HepG2 (cell line): ENCODE data around the gene ZNF749. TPM values are rescaled to one million over a fixed set of nuclear protein-coding genes. Genes with fewer than 3 reads are reported as not detected.
"Not testable (repeated sequence)": the region's sequence is repeated elsewhere in the genome, so short reads cannot be mapped to it uniquely, and the experiment has no call there.

Experiments
- ATF1 ChIP-seq: IDR thresholded peaks from 2 replicates; pipeline ENCODE4 v1.6.1; 2016; ENCODE audit warnings: mild to moderate bottlenecking, control low read depth
- BHLHE40 ChIP-seq: IDR thresholded peaks from 2 replicates; pipeline ENCODE4 v1.6.1; 2011; ENCODE audit warnings: low read length, improper control_type of control experiment
- CREM ChIP-seq, 2 experiments: sonication (generic) in 1 of 2; formaldehyde crosslinking in 1 of 2; IDR thresholded peaks; 2 replicates each; pipeline versions ENCODE4 v1.4.0 to v1.6.1; 2016 to 2020; ENCODE audit warnings: antibody characterized with exemption in 1 of 2, mild to moderate bottlenecking in 1 of 2, missing genetic modification reagents in 1 of 2
- DR1 ChIP-seq: sonication (generic); formaldehyde crosslinking; IDR thresholded peaks from 2 replicates; pipeline ENCODE4 v1.8.0; 2021; ENCODE audit warnings: mild to moderate bottlenecking, missing genetic modification reagents, inconsistent platforms
- FOXK1 ChIP-seq: sonication (generic); formaldehyde crosslinking; IDR thresholded peaks from 2 replicates; pipeline ENCODE4 v1.4.0; 2020; ENCODE audit warnings: low read depth, missing genetic modification reagents, borderline replicate concordance
- HOXA3 ChIP-seq: sonication (generic); formaldehyde crosslinking; IDR thresholded peaks from 2 replicates; pipeline ENCODE4 v1.5.0; 2020; ENCODE audit warnings: missing genetic modification reagents
- KMT2A ChIP-seq: sonication (generic); formaldehyde crosslinking; IDR thresholded peaks from 2 replicates; pipeline ENCODE4 v1.4.0; 2020; ENCODE audit warnings: missing genetic modification reagents
- KMT2B ChIP-seq: IDR thresholded peaks from 2 replicates; pipeline ENCODE4 v1.6.1; 2016; ENCODE audit warnings: missing genetic modification reagents, missing compliant biosample characterization
- MIXL1 ChIP-seq: IDR thresholded peaks from 2 replicates; pipeline ENCODE4 v1.6.1; 2016
- NFYB ChIP-seq: sonication (generic); formaldehyde crosslinking; IDR thresholded peaks from 2 replicates; pipeline ENCODE4 v1.4.0; 2020; ENCODE audit warnings: missing genetic modification reagents
- NONO ChIP-seq, 2 experiments: fragments of 450-650 bp in 1 of 2; sonication (generic) in 1 of 2; formaldehyde crosslinking in 1 of 2; IDR thresholded peaks in 1 of 2; conservative IDR thresholded peaks in 1 of 2; 2 replicates each; pipeline versions ENCODE4 v1.6.1 to v1.8.0; 2017 to 2022; ENCODE audit warnings: mild to moderate bottlenecking in 1 of 2, missing genetic modification reagents in 1 of 2, moderate library complexity in 1 of 2
- PHF5A ChIP-seq: IDR thresholded peaks from one replicate; pipeline ENCODE4 v1.6.1; 2018; ENCODE audit warnings: low read depth, missing genetic modification reagents; ENCODE audit not compliant: unreplicated experiment
- SP5 ChIP-seq: IDR thresholded peaks from 2 replicates; pipeline ENCODE4 v1.6.1; 2016; ENCODE audit warnings: low read depth, borderline replicate concordance
- TBX2 ChIP-seq: sonication (generic); formaldehyde crosslinking; IDR thresholded peaks from 2 replicates; pipeline ENCODE4 v1.5.0; 2020; ENCODE audit warnings: missing genetic modification reagents, mild to moderate bottlenecking, borderline replicate concordance
- ZMYM4 ChIP-seq: sonication (generic); formaldehyde crosslinking; IDR thresholded peaks from 2 replicates; pipeline ENCODE4 v1.8.1; 2023; ENCODE audit warnings: mild to moderate bottlenecking, missing genetic modification reagents
- ZNF264 ChIP-seq: sonication (generic); formaldehyde crosslinking; IDR thresholded peaks from 2 replicates; pipeline ENCODE4 v1.4.0; 2020; ENCODE audit warnings: missing genetic modification reagents
- ZNF607 ChIP-seq: sonication (generic); formaldehyde crosslinking; IDR thresholded peaks from 2 replicates; pipeline ENCODE4 v1.5.1; 2020; ENCODE audit warnings: missing genetic modification reagents, mild to moderate bottlenecking, borderline replicate concordance
- ZNF891 ChIP-seq: sonication (generic); formaldehyde crosslinking; IDR thresholded peaks from 2 replicates; pipeline ENCODE4 v1.5.0; 2020; ENCODE audit warnings: mild to moderate bottlenecking, missing genetic modification reagents
- polyA plus RNA-seq, 8 experiments: library from polyadenylated mRNA; depleted of rRNA in 3 of 8; stranded (reverse) in 7 of 8; unstranded in 1 of 8; fragments of >200 nt; fragmentation: Illumina TruSeq in 4 of 8; extraction: Trizol in 4 of 8; gene quantifications; 2 replicates each; pipeline versions ENCODE4 v1.2.1 to v1.2.3, GENCODE V29; 2011 to 2016; ENCODE audit warnings: low read depth in 4 of 8, missing spikeins in 1 of 8, mixed read lengths in 1 of 8; ENCODE audit not compliant: insufficient read depth in 1 of 8
- total RNA-seq, 5 experiments: library from RNA; depleted of rRNA; stranded (reverse); fragments of >200 nt; fragmentation: Illumina TruSeq; extraction: Trizol; gene quantifications; 2 replicates each; pipeline ENCODE4 v1.2.3, GENCODE V29; 2016; ENCODE audit warnings: low read depth in 1 of 5
- TF ChIP-seq, protein P1 (sequence below): sonication (generic); formaldehyde crosslinking; IDR thresholded peaks from 2 replicates; pipeline ENCODE4 v1.5.1; 2020; ENCODE audit warnings: missing genetic modification reagents, mild to moderate bottlenecking, borderline replicate concordance
- TF ChIP-seq, protein P2 (sequence below): IDR thresholded peaks from 2 replicates; pipeline ENCODE4 v1.6.1; 2018; ENCODE audit warnings: missing genetic modification reagents, mild to moderate bottlenecking, missing compliant biosample characterization
- TF ChIP-seq, protein P3 (sequence below): sonication (generic); formaldehyde crosslinking; IDR thresholded peaks from 2 replicates; pipeline ENCODE4 v1.4.0; 2020; ENCODE audit warnings: missing genetic modification reagents

ZNF749 gene
- total and polyA plus RNA-seq, 2 of the 13 experiments (the other 11 are each of a cell fraction or from before 2014, with no cell fraction given): 18.9 to 21.0 TPM

DNA sequence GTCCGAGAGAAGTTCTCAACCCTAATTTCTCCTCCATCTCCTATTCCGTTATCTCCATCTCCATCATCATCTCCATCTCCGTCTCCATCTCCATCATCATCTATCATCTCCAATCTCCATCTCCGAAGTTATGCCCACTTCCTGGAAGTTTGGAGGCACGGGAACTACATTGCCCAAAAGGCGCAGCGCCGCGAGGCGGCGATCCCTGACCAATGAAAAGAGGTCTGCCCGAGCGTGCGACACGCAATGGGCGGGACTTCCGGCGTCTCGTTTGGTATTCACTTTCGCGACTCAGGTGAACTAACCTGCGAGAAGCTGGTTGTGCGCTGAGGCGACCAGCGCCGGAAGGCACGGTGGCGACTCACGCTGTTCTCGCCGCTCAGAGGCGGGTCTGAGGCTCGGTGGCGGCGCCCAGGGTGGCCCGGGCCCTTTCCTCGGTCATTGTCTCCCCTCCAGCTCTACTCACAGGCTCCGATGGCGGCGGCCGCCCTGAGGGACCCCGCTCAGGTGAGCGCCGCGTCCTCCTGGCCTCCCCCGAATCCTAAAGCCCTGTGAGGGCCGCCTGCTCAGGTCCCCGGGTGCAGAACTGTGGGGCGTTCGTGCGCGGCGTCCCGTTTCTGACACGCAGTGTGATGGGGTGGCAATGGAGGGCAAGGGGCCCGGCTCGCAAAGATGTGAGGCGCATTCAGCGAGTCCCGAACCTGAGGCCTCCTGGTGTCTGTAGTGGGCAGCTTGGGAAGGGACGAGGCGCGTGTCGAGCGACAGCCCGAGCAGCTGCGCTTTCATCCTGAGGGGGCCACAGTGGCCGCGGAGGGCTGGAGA is 52.6 kb downstream of the ZNF749 start, which contains the start of gene ZNF419 (continued):
- TF ChIP-seq, protein P1, sequence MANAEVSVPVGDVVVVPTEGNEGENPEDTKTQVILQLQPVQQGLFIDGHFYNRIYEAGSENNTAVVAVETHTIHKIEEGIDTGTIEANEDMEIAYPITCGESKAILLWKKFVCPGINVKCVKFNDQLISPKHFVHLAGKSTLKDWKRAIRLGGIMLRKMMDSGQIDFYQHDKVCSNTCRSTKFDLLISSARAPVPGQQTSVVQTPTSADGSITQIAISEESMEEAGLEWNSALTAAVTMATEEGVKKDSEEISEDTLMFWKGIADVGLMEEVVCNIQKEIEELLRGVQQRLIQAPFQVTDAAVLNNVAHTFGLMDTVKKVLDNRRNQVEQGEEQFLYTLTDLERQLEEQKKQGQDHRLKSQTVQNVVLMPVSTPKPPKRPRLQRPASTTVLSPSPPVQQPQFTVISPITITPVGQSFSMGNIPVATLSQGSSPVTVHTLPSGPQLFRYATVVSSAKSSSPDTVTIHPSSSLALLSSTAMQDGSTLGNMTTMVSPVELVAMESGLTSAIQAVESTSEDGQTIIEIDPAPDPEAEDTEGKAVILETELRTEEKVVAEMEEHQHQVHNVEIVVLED (CRISPR knock-in tag): peak; percentile 99
- TF ChIP-seq DR1 (peak; percentile 32; the same call in 1 of the 2 replicates), FOXK1 (peak; percentile 86; the same call in 1 of the 2 replicates), ZNF264 (CRISPR knock-in tag) (0 out of 2 replicates have a peak, but pooled peaks have one; percentile 29), ZNF607 (CRISPR knock-in tag) (0 out of 2 replicates have a peak, but pooled peaks have one; percentile 31), HOXA3 (CRISPR knock-in tag) (peak; percentile 38; the same call in 1 of the 2 replicates), BHLHE40 (peak; percentile 47; the same call in 1 of the 2 replicates), SP5 (CRISPR knock-in tag) (peak; percentile 26; the same call in 1 of the 2 replicates), CREM (IDR thresholded peaks at IDR 0.05) (peak; percentile 96), MIXL1 (CRISPR knock-in tag) (peak; percentile 24; the same call in 1 of the 2 replicates), TBX2 (peak; percentile 37; the same call in 1 of the 2 replicates), PHF5A (CRISPR knock-in tag) (peak; percentile 36), KMT2A (0 out of 2 replicates have a peak, but pooled peaks have one; percentile 33), NFYB (CRISPR knock-in tag) (peak; percentile 96), ZMYM4 (peak; percentile 17; the same call in 1 of the 2 replicates), ATF1 (CRISPR knock-in tag) (peak; percentile 92), NONO (CRISPR knock-in tag; conservative IDR thresholded peaks at IDR 0.05) (0 out of 2 replicates have a peak, but pooled peaks have one; percentile 30), ZNF891 (0 out of 2 replicates have a peak, but pooled peaks have one; percentile 16), KMT2B (peak; percentile 83)
- TF ChIP-seq CREM (CRISPR knock-in tag; IDR thresholded peaks at IDR 0.05); NONO (IDR thresholded peaks at IDR 0.05): not testable (repeated sequence)
- TF ChIP-seq, protein P2, sequence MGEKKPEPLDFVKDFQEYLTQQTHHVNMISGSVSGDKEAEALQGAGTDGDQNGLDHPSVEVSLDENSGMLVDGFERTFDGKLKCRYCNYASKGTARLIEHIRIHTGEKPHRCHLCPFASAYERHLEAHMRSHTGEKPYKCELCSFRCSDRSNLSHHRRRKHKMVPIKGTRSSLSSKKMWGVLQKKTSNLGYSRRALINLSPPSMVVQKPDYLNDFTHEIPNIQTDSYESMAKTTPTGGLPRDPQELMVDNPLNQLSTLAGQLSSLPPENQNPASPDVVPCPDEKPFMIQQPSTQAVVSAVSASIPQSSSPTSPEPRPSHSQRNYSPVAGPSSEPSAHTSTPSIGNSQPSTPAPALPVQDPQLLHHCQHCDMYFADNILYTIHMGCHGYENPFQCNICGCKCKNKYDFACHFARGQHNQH: peak; percentile 55; the same call in 1 of the 2 replicates
- TF ChIP-seq, protein P3, sequence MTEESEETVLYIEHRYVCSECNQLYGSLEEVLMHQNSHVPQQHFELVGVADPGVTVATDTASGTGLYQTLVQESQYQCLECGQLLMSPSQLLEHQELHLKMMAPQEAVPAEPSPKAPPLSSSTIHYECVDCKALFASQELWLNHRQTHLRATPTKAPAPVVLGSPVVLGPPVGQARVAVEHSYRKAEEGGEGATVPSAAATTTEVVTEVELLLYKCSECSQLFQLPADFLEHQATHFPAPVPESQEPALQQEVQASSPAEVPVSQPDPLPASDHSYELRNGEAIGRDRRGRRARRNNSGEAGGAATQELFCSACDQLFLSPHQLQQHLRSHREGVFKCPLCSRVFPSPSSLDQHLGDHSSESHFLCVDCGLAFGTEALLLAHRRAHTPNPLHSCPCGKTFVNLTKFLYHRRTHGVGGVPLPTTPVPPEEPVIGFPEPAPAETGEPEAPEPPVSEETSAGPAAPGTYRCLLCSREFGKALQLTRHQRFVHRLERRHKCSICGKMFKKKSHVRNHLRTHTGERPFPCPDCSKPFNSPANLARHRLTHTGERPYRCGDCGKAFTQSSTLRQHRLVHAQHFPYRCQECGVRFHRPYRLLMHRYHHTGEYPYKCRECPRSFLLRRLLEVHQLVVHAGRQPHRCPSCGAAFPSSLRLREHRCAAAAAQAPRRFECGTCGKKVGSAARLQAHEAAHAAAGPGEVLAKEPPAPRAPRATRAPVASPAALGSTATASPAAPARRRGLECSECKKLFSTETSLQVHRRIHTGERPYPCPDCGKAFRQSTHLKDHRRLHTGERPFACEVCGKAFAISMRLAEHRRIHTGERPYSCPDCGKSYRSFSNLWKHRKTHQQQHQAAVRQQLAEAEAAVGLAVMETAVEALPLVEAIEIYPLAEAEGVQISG (CRISPR knock-in tag): peak; percentile 83
